SK-N-SH treated with all-trans-retinoic acid at 6 μM for 48 hours (cell line): Measurements from ENCODE around the gene NSA2.

Source experiments
- ATAC-seq: fragments of 200-7000 bp; cut with Tn5 transposase; 3 replicates; pipeline ENCODE4 v1.9.1; 2020; ENCODE audit warnings: mild to moderate bottlenecking, moderate library complexity
- ARNTL ChIP-seq: fragments of 450-650 bp; formaldehyde crosslinking; IDR thresholded peaks from 2 replicates; pipeline ENCODE4 v1.5.0; 2020; ENCODE audit warnings: low read depth, mild to moderate bottlenecking, moderate library complexity, borderline replicate concordance
- BACH2 ChIP-seq: fragments of 250-450 bp; sonication (Bioruptor Pico); IDR thresholded peaks from 2 replicates; pipeline ENCODE4 v1.9.0; 2021; ENCODE audit warnings: mild to moderate bottlenecking, borderline replicate concordance
- CSDC2 ChIP-seq: fragments of 250-450 bp; sonication (Bioruptor Pico); IDR thresholded peaks from 2 replicates; pipeline ENCODE4 v1.5.0; 2020; ENCODE audit warnings: mild to moderate bottlenecking, moderate library complexity
- CSRNP3 ChIP-seq: fragments of 250-450 bp; sonication (Bioruptor Pico); IDR thresholded peaks from 2 replicates; pipeline ENCODE4 v1.5.1; 2021; ENCODE audit warnings: mild to moderate bottlenecking, moderate library complexity
- ESRRG ChIP-seq: fragments of 250-450 bp; sonication (Bioruptor Pico); IDR thresholded peaks from 2 replicates; pipeline ENCODE4 v1.6.1; 2021; ENCODE audit warnings: mild to moderate bottlenecking
- GLIS3 ChIP-seq: fragments of 250-450 bp; sonication (Bioruptor Pico); IDR thresholded peaks from 2 replicates; pipeline ENCODE4 v1.5.0; 2020; ENCODE audit warnings: mild to moderate bottlenecking, moderate library complexity
- ISL1 ChIP-seq: fragments of 250-450 bp; sonication (Bioruptor Pico); IDR thresholded peaks from 2 replicates; pipeline ENCODE4 v2.1.2; 2022; ENCODE audit warnings: mild to moderate bottlenecking, moderate library complexity
- OSR1 ChIP-seq: fragments of 250-450 bp; sonication (Bioruptor Pico); IDR thresholded peaks from 2 replicates; pipeline ENCODE4 v1.8.0; 2022; ENCODE audit warnings: moderate library complexity, mild to moderate bottlenecking, inconsistent platforms
- POU6F1 ChIP-seq: fragments of 250-450 bp; sonication (Bioruptor Pico); IDR thresholded peaks from 2 replicates; pipeline ENCODE4 v1.8.0; 2021; ENCODE audit warnings: low read depth, mild to moderate bottlenecking, moderate library complexity, borderline replicate concordance
- PPARA ChIP-seq: fragments of 250-450 bp; sonication (Bioruptor Pico); IDR thresholded peaks from 2 replicates; pipeline ENCODE4 v1.5.0; 2020; ENCODE audit warnings: mild to moderate bottlenecking, borderline replicate concordance
- SNAI2 ChIP-seq: fragments of 250-450 bp; sonication (Bioruptor Pico); IDR thresholded peaks from 2 replicates; pipeline ENCODE4 v1.5.0; 2020; ENCODE audit warnings: mild to moderate bottlenecking, moderate library complexity
- TCF4 ChIP-seq: fragments of 250-450 bp; sonication (Bioruptor Pico); IDR thresholded peaks from 2 replicates; pipeline ENCODE4 v1.8.0; 2021; ENCODE audit warnings: mild to moderate bottlenecking, moderate library complexity, borderline replicate concordance
- TOX ChIP-seq: fragments of 250-450 bp; sonication (Bioruptor Pico); IDR thresholded peaks from 2 replicates; pipeline ENCODE4 v1.8.0; 2021; ENCODE audit warnings: mild to moderate bottlenecking, moderate library complexity, borderline replicate concordance
- TSHZ2 ChIP-seq: fragments of 250-450 bp; sonication (Bioruptor Pico); IDR thresholded peaks from 2 replicates; pipeline ENCODE4 v1.5.0; 2020; ENCODE audit warnings: mild to moderate bottlenecking, moderate library complexity
- ZC3H10 ChIP-seq: fragments of 250-450 bp; sonication (Bioruptor Pico); IDR thresholded peaks from 2 replicates; pipeline ENCODE4 v1.5.1; 2021; ENCODE audit warnings: mild to moderate bottlenecking, moderate library complexity
- ZFP3 ChIP-seq: fragments of 250-450 bp; sonication (Bioruptor Pico); IDR thresholded peaks from 2 replicates; pipeline ENCODE4 v1.5.0; 2020; ENCODE audit warnings: mild to moderate bottlenecking, moderate library complexity
- ZFP30 ChIP-seq: fragments of 450-650 bp; formaldehyde crosslinking; IDR thresholded peaks from 2 replicates; pipeline ENCODE4 v1.5.0; 2022; ENCODE audit warnings: mild to moderate bottlenecking, moderate library complexity
- ZNF565 ChIP-seq: fragments of 450-650 bp; formaldehyde crosslinking; conservative IDR thresholded peaks from 2 replicates; pipeline ENCODE4 v1.5.0; 2020; ENCODE audit warnings: low read depth, mild to moderate bottlenecking, moderate library complexity
- ZNF70 ChIP-seq: fragments of 450-650 bp; formaldehyde crosslinking; IDR thresholded peaks from 2 replicates; pipeline ENCODE4 v1.5.0; 2020; ENCODE audit warnings: mild to moderate bottlenecking, moderate library complexity
- ZNF8 ChIP-seq: fragments of 450-650 bp; formaldehyde crosslinking; IDR thresholded peaks from 2 replicates; pipeline ENCODE4 v1.5.0; 2020; ENCODE audit warnings: mild to moderate bottlenecking, moderate library complexity
- TF ChIP-seq, protein P1 (sequence below): fragments of 250-450 bp; sonication (Bioruptor Pico); IDR thresholded peaks from 2 replicates; pipeline ENCODE4 v1.5.1; 2020; ENCODE audit warnings: low read depth, mild to moderate bottlenecking, moderate library complexity
- TF ChIP-seq, protein P2 (sequence below): fragments of 250-450 bp; sonication (Bioruptor Pico); IDR thresholded peaks from 2 replicates; pipeline ENCODE4 v1.8.0; 2020; ENCODE audit warnings: mild to moderate bottlenecking, moderate library complexity, borderline replicate concordance

NSA2 gene

GRCh38 chr5:74801197-74801596 lies 34.1 kb downstream of the NSA2 start:
- no peak for TF ChIP-seq TOX
- no peak for TF ChIP-seq ZFP30 (CRISPR knock-in tag)
- no peak for TF ChIP-seq TCF4
- TF ChIP-seq ZC3H10 (CRISPR knock-in tag) = no peak
- no peak for TF ChIP-seq ZNF565 (CRISPR knock-in tag)
- no peak for TF ChIP-seq SNAI2
- TF ChIP-seq ZNF8 = no peak
- TF ChIP-seq ARNTL (CRISPR knock-in tag) = no peak
- no peak for TF ChIP-seq BACH2 (CRISPR knock-in tag)
- TF ChIP-seq TSHZ2 (CRISPR knock-in tag) = no peak
- TF ChIP-seq, protein P1, sequence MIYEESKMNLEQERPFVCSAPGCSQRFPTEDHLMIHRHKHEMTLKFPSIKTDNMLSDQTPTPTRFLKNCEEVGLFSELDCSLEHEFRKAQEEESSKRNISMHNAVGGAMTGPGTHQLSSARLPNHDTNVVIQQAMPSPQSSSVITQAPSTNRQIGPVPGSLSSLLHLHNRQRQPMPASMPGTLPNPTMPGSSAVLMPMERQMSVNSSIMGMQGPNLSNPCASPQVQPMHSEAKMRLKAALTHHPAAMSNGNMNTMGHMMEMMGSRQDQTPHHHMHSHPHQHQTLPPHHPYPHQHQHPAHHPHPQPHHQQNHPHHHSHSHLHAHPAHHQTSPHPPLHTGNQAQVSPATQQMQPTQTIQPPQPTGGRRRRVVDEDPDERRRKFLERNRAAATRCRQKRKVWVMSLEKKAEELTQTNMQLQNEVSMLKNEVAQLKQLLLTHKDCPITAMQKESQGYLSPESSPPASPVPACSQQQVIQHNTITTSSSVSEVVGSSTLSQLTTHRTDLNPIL (CRISPR knock-in tag) = no peak
- TF ChIP-seq ZNF70 (CRISPR knock-in tag) = no peak
- no peak for TF ChIP-seq PPARA
- no peak for TF ChIP-seq CSRNP3 (CRISPR knock-in tag)
- no peak for TF ChIP-seq CSDC2 (CRISPR knock-in tag)
- TF ChIP-seq, all 23 proteins: peak for 0
- ATAC-seq = no peak

DNA sequence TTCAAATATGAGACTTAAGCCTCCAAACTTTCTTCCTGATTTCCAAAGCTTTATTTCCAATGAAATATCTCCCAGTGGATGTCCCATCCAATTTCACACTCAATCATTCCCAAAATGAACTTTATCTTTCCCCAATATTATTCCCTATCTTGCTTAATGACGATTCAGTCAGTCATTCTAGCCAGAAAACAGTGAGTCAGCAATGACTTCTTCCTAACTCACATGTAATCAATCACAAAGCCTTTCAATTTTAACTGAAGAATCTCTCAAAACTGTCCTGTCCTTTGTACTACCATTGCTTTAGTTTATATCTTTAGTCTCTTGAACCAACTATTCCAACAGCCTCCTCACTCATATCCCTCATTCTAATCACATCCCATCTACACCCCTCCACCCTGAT lies 34.9 kb downstream of the NSA2 start:
- ATAC-seq = no peak
- TF ChIP-seq ISL1 (CRISPR knock-in tag) (no peak), BACH2 (CRISPR knock-in tag) (no peak), ZC3H10 (CRISPR knock-in tag) (no peak), ZNF8 (no peak), ESRRG (CRISPR knock-in tag) (no peak), TOX (no peak), TCF4 (no peak), ZFP3 (CRISPR knock-in tag) (no peak), SNAI2 (no peak), CSRNP3 (CRISPR knock-in tag) (no peak), GLIS3 (CRISPR knock-in tag) (no peak), OSR1 (CRISPR knock-in tag) (no peak), ZNF70 (CRISPR knock-in tag) (no peak), ZNF565 (CRISPR knock-in tag) (no peak), POU6F1 (no peak)
- TF ChIP-seq, protein P1 (CRISPR knock-in tag) = no peak
- TF ChIP-seq, protein P2, sequence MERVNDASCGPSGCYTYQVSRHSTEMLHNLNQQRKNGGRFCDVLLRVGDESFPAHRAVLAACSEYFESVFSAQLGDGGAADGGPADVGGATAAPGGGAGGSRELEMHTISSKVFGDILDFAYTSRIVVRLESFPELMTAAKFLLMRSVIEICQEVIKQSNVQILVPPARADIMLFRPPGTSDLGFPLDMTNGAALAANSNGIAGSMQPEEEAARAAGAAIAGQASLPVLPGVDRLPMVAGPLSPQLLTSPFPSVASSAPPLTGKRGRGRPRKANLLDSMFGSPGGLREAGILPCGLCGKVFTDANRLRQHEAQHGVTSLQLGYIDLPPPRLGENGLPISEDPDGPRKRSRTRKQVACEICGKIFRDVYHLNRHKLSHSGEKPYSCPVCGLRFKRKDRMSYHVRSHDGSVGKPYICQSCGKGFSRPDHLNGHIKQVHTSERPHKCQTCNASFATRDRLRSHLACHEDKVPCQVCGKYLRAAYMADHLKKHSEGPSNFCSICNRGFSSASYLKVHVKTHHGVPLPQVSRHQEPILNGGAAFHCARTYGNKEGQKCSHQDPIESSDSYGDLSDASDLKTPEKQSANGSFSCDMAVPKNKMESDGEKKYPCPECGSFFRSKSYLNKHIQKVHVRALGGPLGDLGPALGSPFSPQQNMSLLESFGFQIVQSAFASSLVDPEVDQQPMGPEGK (CRISPR knock-in tag) = no peak
- TF ChIP-seq, all 23 proteins: peak for 0
